PC-9 (cell line): ENCODE data around the gene IST1. TPM values are rescaled to one million over a fixed set of nuclear protein-coding genes. Genes with fewer than 3 reads are reported as not detected.

Experiments
- BruUV-seq: library from RNA; stranded (reverse); fragments of 400-500 nt; replicated peaks from 2 replicates; lab custom pipeline; 2021; lab: Mats Ljungman, UMichigan
- CTCF ChIA-PET: fragments of 300-600 bp; sonication (Branson Sonifier 250); formaldehyde crosslinking; loops from one replicate; lab custom pipeline; 2022; ENCODE audit warnings: antibody characterized with exemption; lab: Charles Lee
- POLR2A ChIA-PET: fragments of 300-600 bp; sonication (Branson Sonifier 250); formaldehyde crosslinking; loops from one replicate; lab custom pipeline; 2022; ENCODE audit warnings: antibody characterized with exemption; ENCODE audit not compliant: unreplicated experiment; lab: Charles Lee
- DNase-seq, 2 experiments: peaks; one replicate each; pipeline versions ENCODE4 v3.0.0 to v3.0.0-alpha.2; 2015 to 2022; ENCODE audit warnings: mixed read lengths in 1 of 2
- H2AFZ ChIP-seq: fragments of 200-600 bp; sonication (generic); 2 replicates; pipeline ENCODE4 v1.8.1; 2017; ENCODE audit warnings: antibody characterized with exemption
- H3F3A ChIP-seq: fragments of 200-600 bp; sonication (generic); 2 replicates; pipeline ENCODE4 v1.8.1; 2017; ENCODE audit warnings: antibody characterized with exemption, mild to moderate bottlenecking, low read depth; ENCODE audit not compliant: insufficient read depth
- H3K27ac ChIP-seq: fragments of 200-600 bp; sonication (generic); 2 replicates; pipeline ENCODE4 v1.6.1; 2016; ENCODE audit warnings: mixed run types
- H3K27me3 ChIP-seq: fragments of 200-600 bp; sonication (generic); 2 replicates; pipeline ENCODE4 v1.6.1; 2016; ENCODE audit warnings: low read depth, mixed run types; ENCODE audit not compliant: insufficient read depth
- H3K36me3 ChIP-seq: fragments of 200-600 bp; sonication (generic); 2 replicates; pipeline ENCODE4 v1.6.1; 2016; ENCODE audit warnings: low read depth, mixed run types
- H3K4me1 ChIP-seq: fragments of 200-600 bp; sonication (generic); replicated peaks from 2 replicates; pipeline ENCODE4 v1.6.1; 2016; ENCODE audit warnings: mixed run types; ENCODE audit not compliant: insufficient read depth
- H3K4me2 ChIP-seq: fragments of 200-600 bp; sonication (generic); 2 replicates; pipeline ENCODE4 v1.6.1; 2017; ENCODE audit warnings: mixed run types
- H3K4me3 ChIP-seq: fragments of 200-600 bp; sonication (generic); 2 replicates; pipeline ENCODE4 v1.6.1; 2016; ENCODE audit warnings: mixed run types
- H3K79me2 ChIP-seq: fragments of 200-600 bp; sonication (generic); 2 replicates; pipeline ENCODE4 v1.6.1; 2017; ENCODE audit warnings: low read depth, mixed run types
- H3K9me2 ChIP-seq: fragments of 200-600 bp; sonication (generic); 2 replicates; pipeline ENCODE4 v1.8.1; 2017; ENCODE audit warnings: mild to moderate bottlenecking; ENCODE audit not compliant: insufficient read depth
- H3K9me3 ChIP-seq: fragments of 200-600 bp; sonication (generic); 2 replicates; pipeline ENCODE4 v1.8.1; 2016; ENCODE audit warnings: low read depth; ENCODE audit not compliant: insufficient read depth
- H4K20me1 ChIP-seq: fragments of 200-600 bp; sonication (generic); 2 replicates; pipeline ENCODE4 v1.8.1; 2017; ENCODE audit not compliant: insufficient read depth
- EZH2 ChIP-seq: fragments of 200-600 bp; sonication (generic); IDR thresholded peaks from 2 replicates; pipeline ENCODE4 v1.8.0; 2017; ENCODE audit warnings: antibody characterized with exemption, low read depth
- intact Hi-C: fragments of 100-400 bp; cut with micrococcal nuclease; formaldehyde crosslinking; loops from one replicate; pipeline ENCODE4 v1.10.0; 2022; ENCODE audit not compliant: unreplicated experiment
- total RNA-seq: library from RNA; stranded (reverse); gene quantifications from 2 replicates; pipeline ENCODE4 v1.2.3, GENCODE V29; 2021
- TF ChIP-seq, protein P1 (sequence below): fragments of 200-600 bp; sonication (generic); conservative IDR thresholded peaks from 2 replicates; pipeline ENCODE4 v1.6.1; 2017; ENCODE audit warnings: mixed run types, antibody characterized with exemption, mild to moderate bottlenecking, moderate library complexity

The IST1 gene
- total RNA-seq, 1 experiment from 2014 or later, result 177 TPM

DNA sequence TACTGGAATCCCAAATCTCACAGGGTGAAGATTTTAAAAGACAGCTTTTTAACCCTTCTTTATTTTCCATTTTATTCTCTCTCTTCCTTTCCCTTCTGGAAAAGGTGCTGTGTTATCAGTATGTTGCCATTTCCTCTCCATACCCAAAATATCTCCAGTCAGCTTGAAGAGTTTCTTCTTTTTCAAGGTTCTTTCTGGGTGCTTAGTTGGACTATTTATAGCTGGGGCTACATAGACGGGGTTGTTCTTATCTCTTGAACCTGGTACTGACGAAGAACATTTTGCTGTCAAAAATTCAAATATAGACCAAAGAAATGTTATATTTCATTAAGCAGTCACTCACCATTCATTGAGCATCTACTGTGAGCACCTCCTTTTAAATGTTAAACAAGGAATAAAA is 48.6 kb downstream of the IST1 start:
- no peak for TF ChIP-seq EZH2
- TF ChIP-seq, protein P1, sequence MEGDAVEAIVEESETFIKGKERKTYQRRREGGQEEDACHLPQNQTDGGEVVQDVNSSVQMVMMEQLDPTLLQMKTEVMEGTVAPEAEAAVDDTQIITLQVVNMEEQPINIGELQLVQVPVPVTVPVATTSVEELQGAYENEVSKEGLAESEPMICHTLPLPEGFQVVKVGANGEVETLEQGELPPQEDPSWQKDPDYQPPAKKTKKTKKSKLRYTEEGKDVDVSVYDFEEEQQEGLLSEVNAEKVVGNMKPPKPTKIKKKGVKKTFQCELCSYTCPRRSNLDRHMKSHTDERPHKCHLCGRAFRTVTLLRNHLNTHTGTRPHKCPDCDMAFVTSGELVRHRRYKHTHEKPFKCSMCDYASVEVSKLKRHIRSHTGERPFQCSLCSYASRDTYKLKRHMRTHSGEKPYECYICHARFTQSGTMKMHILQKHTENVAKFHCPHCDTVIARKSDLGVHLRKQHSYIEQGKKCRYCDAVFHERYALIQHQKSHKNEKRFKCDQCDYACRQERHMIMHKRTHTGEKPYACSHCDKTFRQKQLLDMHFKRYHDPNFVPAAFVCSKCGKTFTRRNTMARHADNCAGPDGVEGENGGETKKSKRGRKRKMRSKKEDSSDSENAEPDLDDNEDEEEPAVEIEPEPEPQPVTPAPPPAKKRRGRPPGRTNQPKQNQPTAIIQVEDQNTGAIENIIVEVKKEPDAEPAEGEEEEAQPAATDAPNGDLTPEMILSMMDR, result no peak
- H3K4me3 ChIP-seq, result no peak overlapping the region
- no peaks in the 10 kb centered on the region for H3K27me3 ChIP-seq
- no peaks in the 10 kb centered on the region for H3K4me1 ChIP-seq
- BruUV-seq, result no TSS peak
- intact Hi-C loops, result no loop called here
- no peaks in the 10 kb centered on the region for H3K9me3 ChIP-seq
- POLR2A ChIA-PET, result no interaction called here
- H4K20me1 ChIP-seq, result no peaks in the 10 kb centered on the region
- H3K4me2 ChIP-seq, result no peak overlapping the region
- H3F3A ChIP-seq, result no peaks in the 10 kb centered on the region
- H3K27ac ChIP-seq, result no peak overlapping the region
- H3K36me3 ChIP-seq, result no peaks in the 10 kb centered on the region
- DNase-seq, result no peak
- no peaks in the 10 kb centered on the region for H3K79me2 ChIP-seq
- CTCF ChIA-PET, result no interaction called here
- H2AFZ ChIP-seq, result no peak overlapping the region
- no peaks in the 10 kb centered on the region for H3K9me2 ChIP-seq

DNA sequence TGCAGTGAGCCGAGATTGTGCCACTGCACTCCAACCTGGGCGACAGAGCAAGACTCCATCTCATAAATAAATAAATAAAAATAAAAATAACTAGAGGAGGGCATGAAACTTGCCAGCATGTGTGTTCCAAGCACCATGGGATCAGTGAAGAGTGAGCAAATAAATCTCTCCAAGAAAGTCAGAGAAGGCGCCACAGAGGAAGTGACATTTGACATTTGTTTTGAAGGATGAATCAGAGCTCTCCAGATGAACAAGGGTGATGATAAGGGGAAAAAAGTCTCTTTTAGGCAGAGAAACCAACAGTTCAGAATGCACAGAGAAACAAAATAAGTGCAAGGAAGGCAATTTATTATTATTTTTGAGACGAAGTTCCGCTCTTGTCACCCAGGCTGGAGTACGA is 50.3 kb downstream of the IST1 start:
- no peak overlapping the region for H3K4me3 ChIP-seq
- no peaks in the 10 kb centered on the region for H3K27me3 ChIP-seq
- no peaks in the 10 kb centered on the region for H3K9me2 ChIP-seq
- H3K36me3 ChIP-seq, result no peaks in the 10 kb centered on the region
- no peaks in the 10 kb centered on the region for H3K9me3 ChIP-seq
- no peak overlapping the region for H3K27ac ChIP-seq
- H3F3A ChIP-seq, result no peaks in the 10 kb centered on the region
- CTCF ChIA-PET, result no interaction called here
- no peak overlapping the region for H2AFZ ChIP-seq
- H4K20me1 ChIP-seq, result no peaks in the 10 kb centered on the region
- TF ChIP-seq EZH2, result no peak
- TF ChIP-seq, protein P1, result no peak
- H3K4me2 ChIP-seq, result no peak overlapping the region
- no peaks in the 10 kb centered on the region for H3K79me2 ChIP-seq
- no peak for DNase-seq
- intact Hi-C loops, result no loop called here
- H3K4me1 ChIP-seq, result no peaks in the 10 kb centered on the region
- POLR2A ChIA-PET, result no interaction called here
- BruUV-seq, result no TSS peak

DNA sequence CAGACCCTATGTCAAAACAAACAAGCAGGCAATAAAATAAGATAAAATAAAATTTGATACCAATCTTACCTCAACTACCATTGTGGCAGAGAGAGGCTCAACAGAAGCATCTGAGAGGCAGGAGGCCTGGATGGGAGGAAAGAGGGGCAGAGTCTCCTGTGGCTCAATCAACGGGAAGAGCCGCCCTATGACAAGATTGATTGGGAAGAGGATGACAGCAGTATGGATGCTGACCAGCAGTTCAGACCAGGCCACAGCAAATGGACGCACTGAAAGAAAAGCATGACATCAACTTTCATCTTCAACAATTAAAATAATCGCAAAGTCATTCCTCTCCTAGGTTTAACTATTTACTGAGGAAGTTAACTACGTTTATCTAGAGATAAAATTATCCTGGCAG is 57.5 kb downstream of the IST1 start:
- Histone ChIP-seq H3K4me3 (no peak overlapping the region), H3F3A (no peaks in the 10 kb centered on the region), H3K36me3 (no peaks in the 10 kb centered on the region), H3K9me2 (no peaks in the 10 kb centered on the region), H2AFZ (no peak overlapping the region), H3K4me1 (no peaks in the 10 kb centered on the region), H4K20me1 (no peaks in the 10 kb centered on the region), H3K9me3 (no peaks in the 10 kb centered on the region), H3K27me3 (no peaks in the 10 kb centered on the region), H3K4me2 (no peak overlapping the region), H3K27ac (no peak overlapping the region), H3K79me2 (no peaks in the 10 kb centered on the region)
- BruUV-seq, result no TSS peak
- ChIA-PET CTCF (no interaction called here), POLR2A (no interaction called here)
- intact Hi-C loops, result no loop called here
- TF ChIP-seq, protein P1, result no peak
- TF ChIP-seq EZH2, result no peak
- no peak for DNase-seq
